GM18870 (cell line): Measurements from ENCODE around the gene DPH2.

Experiments used
- ATAC-seq: cut with Tn5 transposase; IDR thresholded peaks from one replicate; pipeline ENCODE4 v1.9.1; 2021; ENCODE audit warnings: moderate library complexity; ENCODE audit not compliant: unreplicated experiment

DPH2 gene

GRCh38 chr1:43965316-43965715 lies 4.5 kb upstream of the DPH2 start:
- no peak for ATAC-seq

GRCh38 chr1:43968348-43968948 lies 1.4 kb upstream of the DPH2 start:
- no peak for ATAC-seq

- peak; percentile 4 for ATAC-seq
These were observed 429 bp upstream of the DPH2 start for GRCh38 chr1:43969416-43969745.

GRCh38 chr1:43970502-43970901 lies 692 bp downstream of the DPH2 start:
- ATAC-seq: no peak

GRCh38 chr1:43970911-43971310 lies 1.1 kb downstream of the DPH2 start:
- ATAC-seq: no peak

GRCh38 chr1:43971336-43971980 lies 1.6 kb downstream of the DPH2 start:
- no peak for ATAC-seq

GRCh38 chr1:43973981-43974442 lies 4.2 kb downstream of the DPH2 start:
- no peak for ATAC-seq

GRCh38 chr1:43974443-43975248 lies 4.8 kb downstream of the DPH2 start, which contains the start of gene ATP6V0B:
Gene ATP6V0B, plus strand, starts transcription at chr1:43974960. Its CDS starts 81 bp downstream, at chr1:43975041.
- ATAC-seq: peak; percentile 54

- no peak for ATAC-seq
These were observed 5.6 kb downstream of the DPH2 start for GRCh38 chr1:43975249-43975961.

- no peak for ATAC-seq
These were observed 6.2 kb downstream of the DPH2 start for GRCh38 chr1:43976045-43976444.

- ATAC-seq: no peak
These were observed 7.1 kb downstream of the DPH2 start for GRCh38 chr1:43976890-43977289.

GRCh38 chr1:43977376-43978263 lies 7.8 kb downstream of the DPH2 start:
- ATAC-seq: no peak

GRCh38 chr1:43978264-43978550 lies 8.4 kb downstream of the DPH2 start:
- ATAC-seq: no peak

GRCh38 chr1:43978551-43979260 lies 8.9 kb downstream of the DPH2 start, which contains the start of gene B4GALT2:
Gene B4GALT2, plus strand, starts transcription at chr1:43979210. Its CDS starts 1,951 bp downstream, at chr1:43981161.
- ATAC-seq: no peak

GRCh38 chr1:43979261-43979527 lies 9.4 kb downstream of the DPH2 start:
- no peak for ATAC-seq

GRCh38 chr1:43979528-43980254 lies 9.9 kb downstream of the DPH2 start:
- ATAC-seq: no peak

- no peak for ATAC-seq
These were observed 10.7 kb downstream of the DPH2 start for GRCh38 chr1:43980255-43981134.

GRCh38 chr1:43981135-43981491 lies 11.3 kb downstream of the DPH2 start:
- ATAC-seq: no peak

- no peak for ATAC-seq
These were observed 11.8 kb downstream of the DPH2 start for GRCh38 chr1:43981636-43982035.
